Measurements from ENCODE around the gene PLD5.
"Not testable (repeated sequence)": the region's sequence is repeated elsewhere in the genome, so short reads cannot be mapped to it uniquely, and the experiment has no call there.

The PLD5 gene

GRCh38 chr1:242264419-242264818 lies 260.1 kb downstream of the PLD5 start:
- DNase-seq: not testable (repeated sequence)

- DNase-seq: no peak
Measured at GRCh38 chr1:242245255-242245654, 279.2 kb downstream of the PLD5 start.

- no peak for DNase-seq
Measured at GRCh38 chr1:242243472-242243871, 281.0 kb downstream of the PLD5 start.

GRCh38 chr1:242242983-242243382 lies 281.5 kb downstream of the PLD5 start:
- no peak for DNase-seq

GRCh38 chr1:242241936-242242335 lies 282.6 kb downstream of the PLD5 start:
- DNase-seq: no peak

GRCh38 chr1:242240691-242241090 lies 283.8 kb downstream of the PLD5 start:
- no peak for DNase-seq

- DNase-seq: no peak
Measured at GRCh38 chr1:242240077-242240476, 284.4 kb downstream of the PLD5 start.

GRCh38 chr1:242239398-242239797 lies 285.1 kb downstream of the PLD5 start:
- no peak for DNase-seq

GRCh38 chr1:242237051-242237450 lies 287.4 kb downstream of the PLD5 start:
- DNase-seq: no peak

GRCh38 chr1:242228991-242229390 lies 295.5 kb downstream of the PLD5 start:
- no peak for DNase-seq

GRCh38 chr1:242225767-242226573 lies 298.5 kb downstream of the PLD5 start:
- no peak for DNase-seq

- not testable (repeated sequence) for DNase-seq
Measured at GRCh38 chr1:242224878-242225766, 299.4 kb downstream of the PLD5 start.

- DNase-seq: no peak
Measured at GRCh38 chr1:242224461-242224860, 300.0 kb downstream of the PLD5 start.

GRCh38 chr1:242219905-242220304 lies 304.6 kb downstream of the PLD5 start:
- no peak for DNase-seq

GRCh38 chr1:242219298-242219901 lies 305.1 kb downstream of the PLD5 start:
- no peak for DNase-seq

GRCh38 chr1:242216368-242216767 lies 308.1 kb downstream of the PLD5 start:
- DNase-seq: no peak

- DNase-seq: not testable (repeated sequence)
Measured at GRCh38 chr1:242214455-242214854, 310.0 kb downstream of the PLD5 start.

- DNase-seq: not testable (repeated sequence)
Measured at GRCh38 chr1:242212961-242213360, 311.5 kb downstream of the PLD5 start.

GRCh38 chr1:242212401-242212800 lies 312.1 kb downstream of the PLD5 start:
- DNase-seq: no peak

- DNase-seq: no peak
Measured at GRCh38 chr1:242211254-242212022, 313.1 kb downstream of the PLD5 start.

- DNase-seq: not testable (repeated sequence)
Measured at GRCh38 chr1:242210316-242210715, 314.2 kb downstream of the PLD5 start.

GRCh38 chr1:242209063-242209462 lies 315.4 kb downstream of the PLD5 start:
- DNase-seq: no peak

GRCh38 chr1:242208021-242208420 lies 316.5 kb downstream of the PLD5 start:
- DNase-seq: no peak
